Liver (tissue), 9 donors: ENCODE data around the gene MST1. TPM values are rescaled to one million over a fixed set of nuclear protein-coding genes. Genes with fewer than 3 reads are reported as not detected.

Experiments used
- DNase-seq: peaks from one replicate; pipeline ENCODE4 v3.0.0-alpha.2; 2017; ENCODE audit warnings: low spot score
- H3K27ac ChIP-seq, 2 donors: one replicate each; pipeline ENCODE4 v1.7.0; 2013; ENCODE audit warnings: inconsistent platforms in 2 of 2, low read length in 2 of 2, control low read depth in 1 of 2, low read depth in 1 of 2, mild to moderate bottlenecking in 1 of 2
- H3K27me3 ChIP-seq, 4 donors: one replicate each; pipeline versions ENCODE4 v1.6.1 to v1.7.0; 2013; ENCODE audit warnings: low read length in 3 of 4, inconsistent platforms in 1 of 4, mild to moderate bottlenecking in 1 of 4, moderate library complexity in 1 of 4; ENCODE audit not compliant: control insufficient read depth in 4 of 4, insufficient read depth in 4 of 4
- H3K36me3 ChIP-seq, 4 donors: one replicate each; pipeline versions ENCODE4 v1.6.1 to v1.7.0; 2013; ENCODE audit warnings: low read length in 3 of 4, mild to moderate bottlenecking in 3 of 4, low read depth in 1 of 4, moderate library complexity in 1 of 4; ENCODE audit not compliant: control insufficient read depth in 4 of 4, insufficient read depth in 3 of 4
- H3K4me1 ChIP-seq, 4 donors: one replicate each; pipeline versions ENCODE4 v1.6.1 to v1.7.0; 2013; ENCODE audit warnings: low read length in 3 of 4, mild to moderate bottlenecking in 3 of 4, moderate library complexity in 1 of 4; ENCODE audit not compliant: control insufficient read depth in 4 of 4, insufficient read depth in 4 of 4
- H3K4me3 ChIP-seq, 3 donors: one replicate each; pipeline versions ENCODE4 v1.6.1 to v1.7.0; 2013; ENCODE audit warnings: low read length in 3 of 3, control low read depth in 1 of 3, low read depth in 1 of 3, mild to moderate bottlenecking in 1 of 3
- H3K9ac ChIP-seq, 2 donors: one replicate each; pipeline ENCODE4 v1.7.0; 2013; ENCODE audit warnings: low read length in 2 of 2, mild to moderate bottlenecking in 2 of 2, moderate library complexity in 2 of 2, control low read depth in 1 of 2, low read depth in 1 of 2
- H3K9me3 ChIP-seq, 4 donors: one replicate each; pipeline versions ENCODE4 v1.6.1 to v1.7.0; 2013; ENCODE audit warnings: low read length in 3 of 4; ENCODE audit not compliant: control insufficient read depth in 4 of 4
- ATF3 ChIP-seq: IDR thresholded peaks from 2 replicates; pipeline ENCODE4 v1.6.1; 2016; ENCODE audit warnings: antibody characterized with exemption
- CTCF ChIP-seq: fragments of 150-350 bp; IDR thresholded peaks from 2 replicates; pipeline ENCODE4 v1.5.1; 2017; ENCODE audit warnings: improper control_type of control experiment, low read depth, low read length; ENCODE audit not compliant: missing input control
- EGR1 ChIP-seq, 2 donors: IDR thresholded peaks; 2 replicates each; pipeline ENCODE4 v1.6.1; 2016 to 2018; ENCODE audit warnings: antibody characterized with exemption in 2 of 2, low read depth in 2 of 2
- FOXA1 ChIP-seq: IDR thresholded peaks from 2 replicates; pipeline ENCODE4 v1.6.1; 2016; ENCODE audit warnings: antibody characterized with exemption
- FOXA2 ChIP-seq: IDR thresholded peaks from 2 replicates; pipeline ENCODE4 v1.6.1; 2016; ENCODE audit warnings: antibody characterized with exemption
- GABPA ChIP-seq, 2 donors: IDR thresholded peaks in 1 of 2; conservative IDR thresholded peaks in 1 of 2; 2 replicates each; pipeline ENCODE4 v1.6.1; 2016; ENCODE audit warnings: antibody characterized with exemption in 2 of 2, mild to moderate bottlenecking in 1 of 2, moderate library complexity in 1 of 2
- HNF4A ChIP-seq, 2 donors: conservative IDR thresholded peaks; 2 replicates each; pipeline ENCODE4 v1.6.1; 2016; ENCODE audit warnings: antibody characterized with exemption in 2 of 2, mild to moderate bottlenecking in 2 of 2
- HNF4G ChIP-seq: IDR thresholded peaks from 2 replicates; pipeline ENCODE4 v1.6.1; 2016; ENCODE audit warnings: antibody characterized with exemption
- JUND ChIP-seq, 2 donors: IDR thresholded peaks; 2 replicates each; pipeline ENCODE4 v1.6.1; 2016; ENCODE audit warnings: antibody characterized with exemption in 2 of 2
- MAX ChIP-seq: IDR thresholded peaks from 2 replicates; pipeline ENCODE4 v1.6.1; 2016; ENCODE audit warnings: antibody characterized with exemption
- NR2F2 ChIP-seq: IDR thresholded peaks from 2 replicates; pipeline ENCODE4 v1.6.1; 2016; ENCODE audit warnings: antibody characterized with exemption
- RAD21 ChIP-seq, 2 donors: IDR thresholded peaks; 2 replicates each; pipeline ENCODE4 v1.6.1; 2016; ENCODE audit warnings: antibody characterized with exemption in 2 of 2, mild to moderate bottlenecking in 2 of 2
- REST ChIP-seq: IDR thresholded peaks from 2 replicates; pipeline ENCODE4 v1.6.1; 2016; ENCODE audit warnings: antibody characterized with exemption, mild to moderate bottlenecking
- RXRA ChIP-seq, 2 donors: IDR thresholded peaks; 2 replicates each; pipeline ENCODE4 v1.6.1; 2017 to 2018; ENCODE audit warnings: antibody characterized with exemption in 2 of 2, mild to moderate bottlenecking in 1 of 2
- SP1 ChIP-seq: IDR thresholded peaks from 2 replicates; pipeline ENCODE4 v1.6.1; 2018; ENCODE audit warnings: antibody characterized with exemption, mild to moderate bottlenecking
- TAF1 ChIP-seq: conservative IDR thresholded peaks from 2 replicates; pipeline ENCODE4 v1.6.1; 2016; ENCODE audit warnings: antibody characterized with exemption, mild to moderate bottlenecking
- YY1 ChIP-seq: IDR thresholded peaks from 2 replicates; pipeline ENCODE4 v1.6.1; 2016; ENCODE audit warnings: antibody characterized with exemption, mild to moderate bottlenecking
- ZBTB33 ChIP-seq: IDR thresholded peaks from 2 replicates; pipeline ENCODE4 v1.6.1; 2016; ENCODE audit warnings: antibody characterized with exemption
- whole genome bisulfite sequencing: extraction: QIAGEN DNeasy Blood & Tissue Kit; methylation state at CpG from one replicate; pipeline ENCODE4 v1.1.7; 2013; 5-methylcytosine and 5-hydroxymethylcytosine counted together
- polyA plus RNA-seq, 2 donors: library from polyadenylated mRNA; stranded (reverse) in 1 of 2; unstranded in 1 of 2; fragments of 200-250 nt in 1 of 2; fragments of >200 nt in 1 of 2; fragmentation: Nextera tagmentation in 1 of 2; extraction: Ambion mirVana in 1 of 2; gene quantifications; one replicate each; pipeline versions ENCODE4 v1.2.1 to v1.2.3, GENCODE V29; 2013 to 2015
- total RNA-seq, 2 donors: library from RNA; depleted of rRNA; stranded (reverse); fragments of >200 nt; gene quantifications; one replicate each; pipeline ENCODE4 v1.2.3, GENCODE V29; 2014
- donor health status: healthy.
- donor health status: healthy.
- donor health status: healthy.
- donor health status: healthy.
- donor health status: healthy.

Gene MST1
- total and polyA plus RNA-seq, 4 donors, result 262 to 634 (median 530) TPM

GRCh38 chr3:49644684-49645083 lies 44.6 kb downstream of the MST1 start:
- Histone ChIP-seq H3K27me3 (no peaks in the 10 kb centered on the region), H3K36me3 (no peaks in the 10 kb centered on the region), H3K4me3 (no peak overlapping the region), H3K4me1 (peaks cover 3 to 25% (median 14%) of the 10 kb centered on the region in 4 donors), H3K27ac (no peak overlapping the region), H3K9me3 (no peaks in the 10 kb centered on the region), H3K9ac (no peak overlapping the region)
- WGBS, result 80% methylated on average over 8 of the region's 8 CpGs
- TF ChIP-seq ATF3, result no peak
- no peak for TF ChIP-seq JUND (IDR thresholded peaks at IDR 0.05)
- no peak for TF ChIP-seq RXRA (IDR thresholded peaks at IDR 0.05)
- TF ChIP-seq YY1, result no peak
- TF ChIP-seq NR2F2, result no peak
- TF ChIP-seq RAD21 (IDR thresholded peaks at IDR 0.05), result no peak
- TF ChIP-seq REST, result no peak
- no peak for TF ChIP-seq MAX
- no peak for TF ChIP-seq FOXA2
- no peak for TF ChIP-seq TAF1
- TF ChIP-seq CTCF, result no peak
- no peak for TF ChIP-seq FOXA1
- no peak for TF ChIP-seq EGR1 (IDR thresholded peaks at IDR 0.05; ENCODE audit: low read depth in 2 of 2)
- no peak for TF ChIP-seq ZBTB33
- TF ChIP-seq SP1, result no peak
- DNase-seq, result no peak

GRCh38 chr3:49642708-49643145 lies 46.5 kb downstream of the MST1 start:
- H3K36me3 ChIP-seq, result no peaks in the 10 kb centered on the region
- H3K4me1 ChIP-seq, result peaks cover 3 to 21% (median 11%) of the 10 kb centered on the region in 4 donors
- no peaks in the 10 kb centered on the region for H3K9me3 ChIP-seq
- no peak for DNase-seq
- H3K27me3 ChIP-seq, result no peaks in the 10 kb centered on the region
- TF ChIP-seq FOXA1 (no peak), RXRA (IDR thresholded peaks at IDR 0.05) (no peak), ZBTB33 (no peak), EGR1 (IDR thresholded peaks at IDR 0.05; ENCODE audit: low read depth in 2 of 2) (no peak), CTCF (no peak), FOXA2 (no peak), ATF3 (no peak), SP1 (no peak), TAF1 (no peak), MAX (no peak), GABPA (IDR thresholded peaks at IDR 0.05 in 1 of 2, conservative IDR thresholded peaks at IDR 0.05 in 1 of 2) (no peak), HNF4G (no peak), HNF4A (conservative IDR thresholded peaks at IDR 0.05) (no peak), YY1 (no peak)
- 92% methylated on average over 9 of the region's 9 CpGs for WGBS
- no peak overlapping the region for H3K27ac ChIP-seq
- no peak overlapping the region for H3K9ac ChIP-seq
- H3K4me3 ChIP-seq, result no peak overlapping the region
